Raji (cell line): Measurements from ENCODE around the gene DDAH2.
A peak's percentile ranks its signal among the peaks of the same experiment; 100 is the strongest.

Source experiments
- POLR2A ChIP-seq: IDR thresholded peaks from 2 replicates; pipeline ENCODE4 v1.6.1; 2011; ENCODE audit warnings: low read depth, low read length, control low read depth; ENCODE audit not compliant: insufficient read depth

DDAH2 gene

GRCh38 chr6:31715022-31715958 is 13.8 kb downstream of the DDAH2 start, which contains the start of gene LY6G6D:
LY6G6D (plus strand) TSS chr6:31715348; CDS start chr6:31715356, 8 bp downstream.
- TF ChIP-seq POLR2A, result no peak

- TF ChIP-seq POLR2A, result no peak
These were observed 15.0 kb downstream of the DDAH2 start for GRCh38 chr6:31713991-31714684.

DNA sequence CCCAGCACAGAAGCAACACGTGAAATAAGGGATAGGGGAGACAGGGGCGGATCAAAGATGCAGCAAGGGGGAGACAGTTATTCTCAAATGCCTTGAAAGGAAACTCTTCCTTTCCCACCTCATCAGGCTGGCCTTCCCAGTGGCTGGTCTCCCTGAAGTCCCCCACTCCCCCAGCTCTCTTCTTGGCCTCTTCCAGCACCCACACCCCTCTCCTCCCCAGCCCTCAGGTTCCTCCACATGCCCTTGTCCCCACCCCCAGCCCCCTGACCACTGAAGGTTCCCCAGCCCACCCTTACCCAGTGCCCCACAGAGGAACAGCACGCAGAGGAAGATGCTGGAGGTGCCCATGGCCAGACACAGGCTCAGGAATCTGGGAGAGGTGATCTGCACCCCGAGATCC is 15.6 kb downstream of the DDAH2 start:
- no peak for TF ChIP-seq POLR2A

- no peak for TF ChIP-seq POLR2A
These were observed 16.8 kb downstream of the DDAH2 start for GRCh38 chr6:31712296-31712695.

- TF ChIP-seq POLR2A, result no peak
These were observed 17.9 kb downstream of the DDAH2 start for GRCh38 chr6:31711233-31711632.

DNA sequence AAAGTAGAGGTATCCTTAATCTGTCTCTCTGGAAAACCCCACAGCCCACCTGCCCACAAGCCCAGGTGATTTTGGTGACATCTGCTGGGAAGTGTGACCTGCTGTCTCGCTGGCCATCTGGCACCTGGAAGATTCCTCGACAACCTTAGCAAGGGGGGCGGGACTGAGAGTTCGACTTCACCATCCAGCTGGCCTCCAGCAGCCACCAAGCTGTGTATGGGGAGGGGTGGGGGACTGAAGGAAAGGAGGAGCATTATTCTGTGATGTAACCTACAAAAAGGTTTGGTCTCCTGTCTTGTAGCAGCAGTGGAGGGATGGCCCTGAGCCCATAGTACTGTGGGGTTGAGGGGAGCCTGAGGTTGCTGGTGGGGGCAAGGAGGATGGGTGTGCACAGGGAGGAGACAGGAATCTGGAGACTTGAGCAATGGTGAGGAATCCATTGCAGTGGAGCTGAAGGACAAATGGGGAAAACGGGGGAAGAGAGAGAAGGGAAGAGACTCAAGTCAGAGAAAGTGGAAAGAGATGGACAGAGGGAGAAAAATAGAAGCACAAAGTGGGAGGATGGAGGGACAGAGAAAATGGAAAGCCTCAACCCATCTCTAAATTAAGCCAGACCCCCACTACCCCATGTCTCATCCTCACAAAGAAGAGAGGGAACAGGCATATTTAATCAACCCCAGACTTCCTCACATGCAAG is 18.4 kb downstream of the DDAH2 start:
- TF ChIP-seq POLR2A, result no peak

- TF ChIP-seq POLR2A, result no peak
These were observed 20.9 kb downstream of the DDAH2 start for GRCh38 chr6:31708224-31708623.

DNA sequence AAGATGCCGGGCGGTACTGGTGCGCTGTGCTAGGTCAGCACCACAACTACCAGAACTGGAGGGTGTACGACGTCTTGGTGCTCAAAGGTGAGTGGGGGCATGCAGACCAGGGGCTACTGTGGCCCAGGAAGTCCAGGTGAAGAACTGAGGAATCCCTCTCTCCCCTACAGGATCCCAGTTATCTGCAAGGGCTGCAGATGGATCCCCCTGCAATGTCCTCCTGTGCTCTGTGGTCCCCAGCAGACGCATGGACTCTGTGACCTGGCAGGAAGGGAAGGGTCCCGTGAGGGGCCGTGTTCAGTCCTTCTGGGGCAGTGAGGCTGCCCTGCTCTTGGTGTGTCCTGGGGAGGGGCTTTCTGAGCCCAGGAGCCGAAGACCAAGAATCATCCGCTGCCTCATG is 21.4 kb downstream of the DDAH2 start:
- TF ChIP-seq POLR2A, result no peak

DNA sequence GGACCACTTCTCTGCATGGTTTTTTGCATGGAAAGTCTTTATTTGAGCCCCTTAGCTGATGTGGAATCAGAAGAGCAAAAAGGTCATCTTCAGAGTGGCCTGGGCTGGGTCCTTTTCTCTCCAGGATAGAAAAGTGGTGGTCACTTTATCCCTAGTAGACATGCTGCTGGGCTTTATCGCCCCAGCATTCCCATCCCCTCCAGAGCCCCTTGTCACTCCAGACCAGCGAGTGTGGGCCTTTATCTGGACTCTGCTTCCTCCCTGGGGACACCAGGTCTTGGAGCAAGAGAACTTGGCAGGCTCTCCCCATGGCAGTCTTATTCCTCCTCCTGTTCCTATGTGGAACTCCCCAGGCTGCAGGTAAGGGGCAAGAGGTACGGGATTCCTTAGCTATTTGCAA is 22.5 kb downstream of the DDAH2 start, which contains the start of gene LY6G6F:
TSS of gene LY6G6F (plus strand) at position 268 of the 400 bp plus-strand sequence. CDS start at position 309, 41 bp downstream.
- TF ChIP-seq POLR2A, result no peak

- TF ChIP-seq POLR2A, result no peak
These were observed 23.2 kb downstream of the DDAH2 start for GRCh38 chr6:31705931-31706330.

DNA sequence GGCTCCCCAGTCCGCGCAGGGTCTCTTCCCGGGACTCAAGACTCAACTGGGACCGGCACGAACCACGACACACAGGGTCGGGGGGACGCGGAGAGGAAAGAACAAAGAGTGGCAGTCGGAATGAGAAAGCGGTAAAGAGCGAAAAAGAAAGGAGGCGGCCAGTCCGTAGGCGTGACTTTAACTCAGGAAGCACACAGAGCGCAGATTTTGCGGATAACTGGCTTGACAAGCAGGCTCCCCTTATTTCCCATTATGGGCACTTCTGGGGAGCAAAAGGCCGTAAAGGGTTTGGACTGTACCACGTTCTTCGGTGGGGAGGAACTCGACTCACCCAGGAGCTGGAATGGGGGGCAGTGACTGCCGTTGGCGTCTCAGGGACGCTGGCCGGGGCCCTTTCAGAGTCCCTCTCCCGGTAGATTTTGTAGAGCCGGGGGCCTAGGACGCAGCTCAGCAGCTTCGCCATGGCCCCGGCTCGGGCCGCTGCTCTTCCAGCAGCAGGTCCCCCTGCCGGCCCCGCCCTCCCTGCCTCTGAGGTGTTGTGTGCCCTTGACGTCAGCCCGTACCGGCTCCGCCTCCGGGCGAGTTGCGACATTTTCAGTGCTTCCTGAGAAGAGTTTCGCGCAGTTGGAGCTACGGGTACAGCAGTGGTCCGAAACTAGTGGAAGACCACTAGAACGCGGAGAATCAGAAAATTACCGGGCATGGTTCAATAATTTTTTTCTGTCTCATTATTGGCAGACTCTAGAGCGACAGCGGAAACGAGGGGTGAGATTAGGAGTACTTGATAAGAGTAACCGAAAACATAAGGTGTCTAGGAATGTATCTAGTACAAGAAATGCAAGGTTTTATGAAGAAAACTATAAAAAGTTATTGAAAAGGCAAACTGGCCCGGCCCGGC is 26.0 kb downstream of the DDAH2 start, which contains the start of gene ABHD16A:
TSS of gene ABHD16A (minus strand) at position 506 of the 898 bp plus-strand sequence. CDS start at position 463, 43 bp downstream.
- peak; percentile 87 for TF ChIP-seq POLR2A

GRCh38 chr6:31702405-31702818 is 26.7 kb downstream of the DDAH2 start:
- no peak for TF ChIP-seq POLR2A

DNA sequence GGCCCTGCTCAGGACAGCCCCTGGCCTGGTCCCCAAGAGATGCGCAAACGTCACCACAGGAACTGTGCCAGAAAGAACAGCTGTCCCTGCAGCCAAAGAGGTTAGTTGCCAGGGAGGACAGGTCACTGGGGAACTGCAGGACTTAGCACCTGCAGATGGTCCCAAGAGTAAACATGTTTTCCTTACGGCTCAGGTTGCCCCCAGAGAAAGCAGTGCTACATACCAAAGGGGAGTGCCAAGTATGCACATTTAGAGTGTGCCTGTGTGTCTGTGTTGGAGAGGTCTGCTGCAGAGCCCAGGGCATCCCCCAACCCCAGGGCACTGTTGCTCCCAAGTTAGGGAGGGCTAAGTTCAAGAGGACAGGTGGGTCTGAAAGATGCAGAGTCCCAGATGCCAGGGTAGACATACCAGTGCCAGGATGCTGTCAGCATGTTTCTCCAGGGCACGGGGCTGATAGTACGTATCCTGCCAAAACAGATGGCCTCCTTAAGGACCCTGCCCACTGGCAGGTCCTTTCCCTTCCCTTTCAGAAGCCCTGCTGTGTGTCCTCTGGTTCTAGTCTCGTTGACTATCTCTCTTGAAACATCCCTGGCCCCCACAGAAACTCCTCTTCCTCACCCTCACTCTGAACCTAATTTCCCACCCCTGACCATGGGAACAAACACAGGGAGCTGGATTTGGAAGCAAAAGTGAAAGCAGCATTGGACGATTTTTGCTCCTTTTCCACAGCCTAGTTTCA is 27.3 kb downstream of the DDAH2 start:
- TF ChIP-seq POLR2A, result no peak
